Effector memory CD8-positive, alpha-beta T cell (primary cell): ENCODE results near the gene UGT1A6.

Experiments
- ATAC-seq: fragments of 150-1000 bp; cut with Tn5 transposase; replicated peaks from 2 replicates; pipeline ENCODE4 v1.10.0; 2021; ENCODE audit warnings: mild to moderate bottlenecking, moderate library complexity
- DNase-seq, 3 experiments: peaks; one replicate each; pipeline ENCODE4 v3.0.0; 2021
- H3K27ac Mint-ChIP-seq, 2 donors: one replicate each; pipeline ENCODE4 v1.8.0; 2022; ENCODE audit warnings: mild to moderate bottlenecking in 2 of 2, mixed read lengths in 2 of 2, moderate library complexity in 2 of 2
- H3K27me3 Mint-ChIP-seq, 2 donors: one replicate each; pipeline ENCODE4 v1.8.0; 2022; ENCODE audit warnings: mixed read lengths in 2 of 2
- H3K36me3 Mint-ChIP-seq: one replicate; pipeline ENCODE4 v1.8.0; 2022; ENCODE audit warnings: mild to moderate bottlenecking, moderate library complexity, mixed read lengths; ENCODE audit not compliant: insufficient read depth
- H3K4me1 Mint-ChIP-seq, 2 donors: one replicate each; pipeline ENCODE4 v1.8.0; 2022; ENCODE audit warnings: low read depth in 2 of 2, mixed read lengths in 2 of 2
- H3K4me3 Mint-ChIP-seq, 2 donors: one replicate each; pipeline ENCODE4 v1.8.0; 2022; ENCODE audit warnings: mild to moderate bottlenecking in 2 of 2, mixed read lengths in 2 of 2, moderate library complexity in 2 of 2
- H3K9me3 Mint-ChIP-seq, 2 donors: one replicate each; pipeline ENCODE4 v1.8.0; 2022; ENCODE audit warnings: mixed read lengths in 2 of 2

UGT1A6 gene

GRCh38 chr2:233672886-233673285 is 19.8 kb upstream of the UGT1A6 start:
- ATAC-seq (no peak), DNase-seq (no peak)
- H3K4me3 Mint-ChIP-seq, result no peak overlapping the region
- H3K27me3 Mint-ChIP-seq, result peaks cover 54 to 73% of the 10 kb centered on the region in 2 donors
- H3K4me1 Mint-ChIP-seq, result no peaks in the 10 kb centered on the region
- peaks cover 0 to 2% of the 10 kb centered on the region in 2 donors for H3K9me3 Mint-ChIP-seq
- no peak overlapping the region for H3K27ac Mint-ChIP-seq
- no peaks in the 10 kb centered on the region for H3K36me3 Mint-ChIP-seq

GRCh38 chr2:233673896-233674295 is 18.8 kb upstream of the UGT1A6 start:
- Mint-ChIP-seq H3K4me1 (no peaks in the 10 kb centered on the region), H3K27ac (no peak overlapping the region), H3K27me3 (peaks cover 57 to 70% of the 10 kb centered on the region in 2 donors), H3K9me3 (no peaks in the 10 kb centered on the region), H3K4me3 (no peak overlapping the region), H3K36me3 (no peaks in the 10 kb centered on the region)
- DNase-seq (no peak), ATAC-seq (no peak)

- no peak overlapping the region for H3K27ac Mint-ChIP-seq
- no peak overlapping the region for H3K4me3 Mint-ChIP-seq
- H3K36me3 Mint-ChIP-seq, result no peaks in the 10 kb centered on the region
- H3K9me3 Mint-ChIP-seq, result no peaks in the 10 kb centered on the region
- H3K4me1 Mint-ChIP-seq, result no peaks in the 10 kb centered on the region
- peaks cover 61 to 71% of the 10 kb centered on the region in 2 donors for H3K27me3 Mint-ChIP-seq
- no peak for ATAC-seq
- no peak for DNase-seq
Measured at GRCh38 chr2:233674314-233674713, 18.4 kb upstream of the UGT1A6 start.

GRCh38 chr2:233674995-233675394 is 17.7 kb upstream of the UGT1A6 start:
- Mint-ChIP-seq H3K4me1 (no peaks in the 10 kb centered on the region), H3K27me3 (peaks cover 64 to 72% of the 10 kb centered on the region in 2 donors), H3K27ac (no peak overlapping the region), H3K9me3 (no peaks in the 10 kb centered on the region), H3K36me3 (no peaks in the 10 kb centered on the region), H3K4me3 (no peak overlapping the region)
- ATAC-seq, result no peak
- DNase-seq, result no peak

GRCh38 chr2:233676046-233676445 is 16.6 kb upstream of the UGT1A6 start:
- peaks cover 55 to 68% of the 10 kb centered on the region in 2 donors for H3K27me3 Mint-ChIP-seq
- no peak for DNase-seq
- H3K27ac Mint-ChIP-seq, result no peak overlapping the region
- H3K4me1 Mint-ChIP-seq, result no peaks in the 10 kb centered on the region
- H3K36me3 Mint-ChIP-seq, result no peaks in the 10 kb centered on the region
- no peaks in the 10 kb centered on the region for H3K9me3 Mint-ChIP-seq
- H3K4me3 Mint-ChIP-seq, result no peak overlapping the region
- ATAC-seq, result no peak

- Mint-ChIP-seq H3K27me3 (peaks cover 44 to 54% of the 10 kb centered on the region in 2 donors), H3K27ac (no peak overlapping the region), H3K9me3 (no peaks in the 10 kb centered on the region), H3K4me3 (no peak overlapping the region), H3K36me3 (no peaks in the 10 kb centered on the region), H3K4me1 (no peaks in the 10 kb centered on the region)
- no peak for DNase-seq
- no peak for ATAC-seq
Measured at GRCh38 chr2:233679196-233679595, 13.5 kb upstream of the UGT1A6 start.

GRCh38 chr2:233680361-233681045 is 12.2 kb upstream of the UGT1A6 start:
- Mint-ChIP-seq H3K27me3 (peaks cover 44 to 45% of the 10 kb centered on the region in 2 donors), H3K36me3 (no peaks in the 10 kb centered on the region), H3K4me1 (no peaks in the 10 kb centered on the region), H3K4me3 (no peak overlapping the region), H3K9me3 (no peaks in the 10 kb centered on the region), H3K27ac (no peak overlapping the region)
- DNase-seq, result no peak
- ATAC-seq, result no peak

- Mint-ChIP-seq H3K4me3 (no peak within 1 kb of the TSS), H3K27me3 (peaks cover 36 to 42% of the 10 kb centered on the region in 2 donors), H3K36me3 (no peaks in the 10 kb centered on the region), H3K9me3 (no peaks in the 10 kb centered on the region), H3K27ac (no peak within 1 kb of the TSS), H3K4me1 (no peaks in the 10 kb centered on the region)
- no peak for DNase-seq
- ATAC-seq, result no peak
Measured at GRCh38 chr2:233681521-233682099, 11.1 kb upstream of the UGT1A6 start, which contains the start of gene UGT1A7. TSS of gene UGT1A7 (plus strand) at chr2:233681901. CDS start at chr2:233681938, 37 bp downstream.

GRCh38 chr2:233684640-233685039 is 8.1 kb upstream of the UGT1A6 start:
- Mint-ChIP-seq H3K27me3 (peaks cover 30 to 42% of the 10 kb centered on the region in 2 donors), H3K4me1 (no peaks in the 10 kb centered on the region), H3K27ac (no peak overlapping the region), H3K4me3 (no peak overlapping the region), H3K36me3 (no peaks in the 10 kb centered on the region), H3K9me3 (no peaks in the 10 kb centered on the region)
- DNase-seq (no peak), ATAC-seq (no peak)

- Mint-ChIP-seq H3K4me1 (no peaks in the 10 kb centered on the region), H3K27me3 (peaks cover 33 to 52% of the 10 kb centered on the region in 2 donors), H3K4me3 (no peak overlapping the region), H3K9me3 (no peaks in the 10 kb centered on the region), H3K27ac (no peak overlapping the region), H3K36me3 (no peaks in the 10 kb centered on the region)
- no peak for DNase-seq
- ATAC-seq, result no peak
Measured at GRCh38 chr2:233686928-233687327, 5.8 kb upstream of the UGT1A6 start.

GRCh38 chr2:233688341-233688740 is 4.3 kb upstream of the UGT1A6 start:
- DNase-seq (no peak), ATAC-seq (no peak)
- peaks cover 43 to 62% of the 10 kb centered on the region in 2 donors for H3K27me3 Mint-ChIP-seq
- no peak overlapping the region for H3K27ac Mint-ChIP-seq
- no peak overlapping the region for H3K4me3 Mint-ChIP-seq
- no peaks in the 10 kb centered on the region for H3K9me3 Mint-ChIP-seq
- H3K36me3 Mint-ChIP-seq, result no peaks in the 10 kb centered on the region
- no peaks in the 10 kb centered on the region for H3K4me1 Mint-ChIP-seq

GRCh38 chr2:233689031-233689430 is 3.7 kb upstream of the UGT1A6 start:
- Mint-ChIP-seq H3K4me3 (no peak overlapping the region), H3K4me1 (no peaks in the 10 kb centered on the region), H3K27ac (no peak overlapping the region), H3K9me3 (no peaks in the 10 kb centered on the region), H3K36me3 (no peaks in the 10 kb centered on the region), H3K27me3 (peaks cover 43 to 69% of the 10 kb centered on the region in 2 donors)
- DNase-seq, result no peak
- ATAC-seq, result no peak

- H3K4me1 Mint-ChIP-seq, result no peaks in the 10 kb centered on the region
- H3K36me3 Mint-ChIP-seq, result no peaks in the 10 kb centered on the region
- H3K27me3 Mint-ChIP-seq, result peaks cover 43 to 71% of the 10 kb centered on the region in 2 donors
- no peak overlapping the region for H3K4me3 Mint-ChIP-seq
- H3K27ac Mint-ChIP-seq, result no peak overlapping the region
- DNase-seq (no peak), ATAC-seq (no peak)
- no peaks in the 10 kb centered on the region for H3K9me3 Mint-ChIP-seq
Measured at GRCh38 chr2:233689501-233689900, 3.2 kb upstream of the UGT1A6 start.

- Mint-ChIP-seq H3K36me3 (no peaks in the 10 kb centered on the region), H3K27me3 (peaks cover 43 to 71% of the 10 kb centered on the region in 2 donors), H3K9me3 (no peaks in the 10 kb centered on the region), H3K4me3 (no peak overlapping the region), H3K4me1 (no peaks in the 10 kb centered on the region), H3K27ac (no peak overlapping the region)
- ATAC-seq (no peak), DNase-seq (no peak)
Measured at GRCh38 chr2:233690444-233690843, 2.2 kb upstream of the UGT1A6 start.
